ENCODE results near the gene AIFM1. TPM values are rescaled to one million over a fixed set of nuclear protein-coding genes. Genes with fewer than 3 reads are reported as not detected.

Gene AIFM1
- polyA plus RNA-seq, 1 experiment = 39.3 TPM

- POLR2A ChIA-PET = no interaction called here
- Histone ChIP-seq H3K27ac (ENCODE audit: low read depth, low read length) (no peak overlapping the region), H3K4me3 (ENCODE audit: low read depth, low read length) (no peak overlapping the region), H3K9me3 (ENCODE audit: control insufficient read depth, insufficient read depth, low read length) (no peaks in the 10 kb centered on the region), H3K27me3 (ENCODE audit: control insufficient read depth, insufficient read depth, low read length) (no peaks in the 10 kb centered on the region)
- no peak for DNase-seq (ENCODE audit: low read depth, low spot score)
- CTCF ChIA-PET = interaction anchor here (0.6 to 4.0 kb wide), 9 partner anchors 7 to 117 kb away, joined by 3 to 53 read pairs (median 12); no protein-coding TSS in a partner anchor
- TF ChIP-seq CTCF (IDR thresholded peaks at IDR 0.05; ENCODE audit: low read depth, low read length) = no peak
Measured at GRCh38 chrX:130080791-130081367, 84.8 kb downstream of the AIFM1 start.

GRCh38 chrX:130079824-130080406, 85.7 kb downstream of the AIFM1 start:
- peak; percentile 70 for TF ChIP-seq CTCF (IDR thresholded peaks at IDR 0.05; ENCODE audit: low read depth, low read length)
- no peaks in the 10 kb centered on the region for H3K27me3 ChIP-seq (ENCODE audit: control insufficient read depth, insufficient read depth, low read length)
- ChIA-PET POLR2A (interaction anchor here (0.6 to 1.3 kb wide), 2 partner anchors 27 to 41 kb away, joined by 3 to 4 read pairs; no protein-coding TSS in a partner anchor), CTCF (interaction anchor here (0.6 to 4.0 kb wide), 23 partner anchors 8 to 533 kb away, joined by 3 to 53 read pairs (median 5); no protein-coding TSS in a partner anchor)
- peak; percentile 42 for DNase-seq (ENCODE audit: low read depth, low spot score)
- no peaks in the 10 kb centered on the region for H3K9me3 ChIP-seq (ENCODE audit: control insufficient read depth, insufficient read depth, low read length)
- no peak overlapping the region for H3K4me3 ChIP-seq (ENCODE audit: low read depth, low read length)
- no peak overlapping the region for H3K27ac ChIP-seq (ENCODE audit: low read depth, low read length)

Other genes with a start within 250 kb of the AIFM1 start
- 1.0 and 1.7 TPM in 2 replicates for gene BCORL1, start 183.2 kb downstream of the AIFM1 start, polyA plus RNA-seq (2011; rRNA removed)
- gene ELF4, start 55.3 kb downstream of the AIFM1 start, polyA plus RNA-seq (2011; rRNA removed) = 17.7 and 18.3 TPM in 2 replicates
- 3.6 TPM in 2 replicates for gene RAB33A, start 6.1 kb upstream of the AIFM1 start, polyA plus RNA-seq (2011; rRNA removed)
- gene ZNF280C, start 103.1 kb upstream of the AIFM1 start, polyA plus RNA-seq (2011; rRNA removed) = 6.5 and 9.9 TPM in 2 replicates
- gene SLC25A14, start 174.1 kb upstream of the AIFM1 start, polyA plus RNA-seq (2011; rRNA removed) = 18.7 and 20.7 TPM in 2 replicates
- gene GPR119, start 219.8 kb upstream of the AIFM1 start, polyA plus RNA-seq (2011; rRNA removed) = not detected in 2 replicates
- gene RBMX2, start 236.1 kb upstream of the AIFM1 start, polyA plus RNA-seq (2011; rRNA removed) = 20.3 and 24.0 TPM in 2 replicates

Measured in AG04450 (cell line).